Hepatocyte (in vitro differentiated cells): ENCODE results near the gene ERBB2.
"Not testable (repeated sequence)": the region's sequence is repeated elsewhere in the genome, so short reads cannot be mapped to it uniquely, and the experiment has no call there.

Experiments
- EZH2 ChIP-seq: fragments of 200-600 bp; sonication (generic); IDR thresholded peaks from 2 replicates; pipeline ENCODE4 v1.6.1; 2016; ENCODE audit warnings: antibody characterized with exemption, mild to moderate bottlenecking, borderline replicate concordance
- EZH2phosphoT487 ChIP-seq: fragments of 200-600 bp; sonication (generic); IDR thresholded peaks from one replicate; pipeline ENCODE4 v1.6.1; 2018; ENCODE audit warnings: antibody characterized with exemption, mild to moderate bottlenecking, low read depth, moderate library complexity; ENCODE audit not compliant: unreplicated experiment, severe bottlenecking
- TF ChIP-seq, protein P1 (sequence below): fragments of 200-600 bp; sonication (generic); IDR thresholded peaks from 2 replicates; pipeline ENCODE4 v1.5.1; 2016; ENCODE audit warnings: antibody characterized with exemption, mild to moderate bottlenecking; ENCODE audit not compliant: poor library complexity

DNA sequence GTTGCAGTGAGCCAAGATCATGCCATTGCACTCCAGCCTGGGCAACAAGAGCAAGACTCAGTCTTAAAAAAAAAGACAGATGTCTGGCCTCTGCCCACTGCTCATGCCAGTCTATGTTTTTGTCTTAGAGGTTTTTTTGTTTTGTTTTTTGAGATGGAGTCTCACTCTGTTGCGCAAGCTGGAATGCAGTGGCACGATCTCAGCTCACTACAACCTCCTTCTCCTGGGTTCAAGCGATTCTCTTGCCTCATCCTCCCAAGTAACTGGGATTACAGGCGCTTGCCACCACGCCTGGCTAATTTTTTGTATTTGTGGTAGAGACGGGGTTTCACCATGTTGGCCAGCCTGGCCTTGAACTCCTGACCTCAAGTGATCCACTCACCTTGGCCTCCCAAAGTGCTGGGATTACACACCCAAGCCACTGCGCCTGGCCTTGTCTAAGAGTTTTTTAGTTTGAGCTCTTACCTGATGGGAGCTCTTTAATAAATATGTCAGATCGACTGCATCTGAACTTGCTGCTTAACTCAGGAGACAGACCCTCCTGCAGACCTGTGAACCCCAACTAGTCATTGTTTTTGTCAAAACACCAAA, 48.7 kb downstream of the ERBB2 start:
- TF ChIP-seq, protein P1, sequence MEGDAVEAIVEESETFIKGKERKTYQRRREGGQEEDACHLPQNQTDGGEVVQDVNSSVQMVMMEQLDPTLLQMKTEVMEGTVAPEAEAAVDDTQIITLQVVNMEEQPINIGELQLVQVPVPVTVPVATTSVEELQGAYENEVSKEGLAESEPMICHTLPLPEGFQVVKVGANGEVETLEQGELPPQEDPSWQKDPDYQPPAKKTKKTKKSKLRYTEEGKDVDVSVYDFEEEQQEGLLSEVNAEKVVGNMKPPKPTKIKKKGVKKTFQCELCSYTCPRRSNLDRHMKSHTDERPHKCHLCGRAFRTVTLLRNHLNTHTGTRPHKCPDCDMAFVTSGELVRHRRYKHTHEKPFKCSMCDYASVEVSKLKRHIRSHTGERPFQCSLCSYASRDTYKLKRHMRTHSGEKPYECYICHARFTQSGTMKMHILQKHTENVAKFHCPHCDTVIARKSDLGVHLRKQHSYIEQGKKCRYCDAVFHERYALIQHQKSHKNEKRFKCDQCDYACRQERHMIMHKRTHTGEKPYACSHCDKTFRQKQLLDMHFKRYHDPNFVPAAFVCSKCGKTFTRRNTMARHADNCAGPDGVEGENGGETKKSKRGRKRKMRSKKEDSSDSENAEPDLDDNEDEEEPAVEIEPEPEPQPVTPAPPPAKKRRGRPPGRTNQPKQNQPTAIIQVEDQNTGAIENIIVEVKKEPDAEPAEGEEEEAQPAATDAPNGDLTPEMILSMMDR: not testable (repeated sequence)
- not testable (repeated sequence) for TF ChIP-seq EZH2phosphoT487, EZH2
